ENCODE data around the gene CACNA2D3.

- TF ChIP-seq CTCF (IDR thresholded peaks at IDR 0.05; ENCODE audit: insufficient read depth, low read length, poor library complexity, severe bottlenecking) (no peak), EZH2phosphoT487 (conservative IDR thresholded peaks at IDR 0.05; ENCODE audit: low read length) (no peak)
Measured at GRCh38 chr3:54086652-54087405, 35.5 kb upstream of the CACNA2D3 start.

Measured in SU-DHL-6 (cell line).